ENCODE measurements around the gene LCORL. TPM values are rescaled to one million over a fixed set of nuclear protein-coding genes. Genes with fewer than 3 reads are reported as not detected.

The LCORL gene
- total and polyA plus RNA-seq, 2 of the 4 experiments (the other 2 are of a cell fraction), result 2.1 to 5.0 TPM

- Histone ChIP-seq H3K4me2 (ENCODE audit: low read depth, low read length) (no peak overlapping the region), H2BK20ac (ENCODE audit: low read depth, low read length) (no peak overlapping the region), H3K27me3 (ENCODE audit: control insufficient read depth, insufficient read depth, low read length) (no peaks in the 10 kb centered on the region), H3K56ac (ENCODE audit: extremely low read depth, insufficient read depth, low read length) (peak overlapping the region; percentile 21; the same call in 1 of the 2 replicates), H3K9ac (ENCODE audit: low read depth, low read length) (no peak overlapping the region), H3K79me1 (ENCODE audit: low read depth in 1 of 2, low read length in 2 of 2) (peaks cover 9 to 10% of the 10 kb centered on the region in 2 experiments), H4K91ac (ENCODE audit: insufficient read depth, low read depth, low read length) (no peak overlapping the region), H3K4me3 (ENCODE audit: insufficient read depth, low read depth, low read length) (no peak overlapping the region), H2AFZ (replicated peaks; ENCODE audit: low read length, poor library complexity) (no peak overlapping the region), H2BK5ac (ENCODE audit: low read depth, low read length, poor library complexity, severe bottlenecking) (no peak overlapping the region), H3K23ac (ENCODE audit: low read depth, low read length) (no peak overlapping the region), H4K5ac (ENCODE audit: low read depth, low read length) (no peak overlapping the region), H4K8ac (ENCODE audit: low read depth in 2 of 2, low read length in 2 of 2) (no peak overlapping the region), H3K4ac (ENCODE audit: low read depth, low read length) (no peak overlapping the region), H3K36me3 (ENCODE audit: control insufficient read depth, insufficient read depth, low read length) (no peaks in the 10 kb centered on the region), H3K27ac (ENCODE audit: insufficient read depth, low read length) (no peak overlapping the region), H2AK5ac (ENCODE audit: low read depth, low read length) (no peak overlapping the region), H2AK9ac (replicated peaks; ENCODE audit: low read depth, low read length, poor library complexity) (no peak overlapping the region), H2BK15ac (ENCODE audit: low read depth, low read length) (no peak overlapping the region), H3K9me3 (ENCODE audit: control insufficient read depth, insufficient read depth, low read length) (no peaks in the 10 kb centered on the region), H3K9me1 (ENCODE audit: insufficient read depth, low read length) (no peaks in the 10 kb centered on the region), H2BK120ac (ENCODE audit: low read depth, low read length) (no peak overlapping the region), H4K20me1 (ENCODE audit: insufficient read depth, low read length) (no peaks in the 10 kb centered on the region), H3K14ac (replicated peaks; ENCODE audit: low read depth, low read length) (no peak overlapping the region), H3K4me1 (ENCODE audit: control insufficient read depth, insufficient read depth, low read length) (no peaks in the 10 kb centered on the region), H3K18ac (ENCODE audit: low read depth, low read length) (no peak overlapping the region)
- in situ Hi-C loops (cut with MboI; ENCODE audit: low sequenced_read_pairs), result no loop called here
- dilution Hi-C loops (cut with HindIII; ENCODE audit: low sequenced_read_pairs, unreplicated experiment), result no loop called here
- POLR2A ChIA-PET (ENCODE audit: unreplicated experiment), result no interaction called here
- intact Hi-C loops (cut with micrococcal nuclease), result no loop called here
- DNase-seq, result no peak
- no peak for TF ChIP-seq ELK1 (IDR thresholded peaks at IDR 0.05; ENCODE audit: borderline replicate concordance, low read depth, low read length)
- TF ChIP-seq POLR2A (IDR thresholded peaks at IDR 0.05; ENCODE audit: low read depth, low read length), result no peak
- no peak for TF ChIP-seq MAFK (IDR thresholded peaks at IDR 0.05; ENCODE audit: low read depth, low read length)
- TF ChIP-seq MAZ (IDR thresholded peaks at IDR 0.05; ENCODE audit: borderline replicate concordance, low read depth, low read length), result no peak
- TF ChIP-seq MXI1 (IDR thresholded peaks at IDR 0.05; ENCODE audit: borderline replicate concordance, low read depth, low read length), result no peak
- TF ChIP-seq RCOR1 (IDR thresholded peaks at IDR 0.05; ENCODE audit: insufficient replicate concordance, low read length), result no peak
- TF ChIP-seq USF2 (IDR thresholded peaks at IDR 0.05; ENCODE audit: low read depth, low read length), result no peak
- no peak for TF ChIP-seq NFE2L2 (IDR thresholded peaks at IDR 0.05; ENCODE audit: low read depth, low read length)
- no peak for TF ChIP-seq BHLHE40 (IDR thresholded peaks at IDR 0.05; ENCODE audit: low read depth, low read length)
- no peak for TF ChIP-seq CHD1 (IDR thresholded peaks at IDR 0.05; ENCODE audit: low read depth, low read length)
- no peak for TF ChIP-seq FOS (IDR thresholded peaks at IDR 0.05; ENCODE audit: low read depth, low read length)
- no peak for TF ChIP-seq CTCF (conservative IDR thresholded peaks at IDR 0.05; ENCODE audit: low read depth, low read length)
- TF ChIP-seq SMC3 (IDR thresholded peaks at IDR 0.05; ENCODE audit: low read depth, low read length), result no peak
- no peak for TF ChIP-seq RFX5 (IDR thresholded peaks at IDR 0.05; ENCODE audit: low read depth, low read length)
- TF ChIP-seq CEBPB (IDR thresholded peaks at IDR 0.05; ENCODE audit: low read depth, low read length), result no peak
- no peak for TF ChIP-seq RAD21 (IDR thresholded peaks at IDR 0.05; ENCODE audit: low read length)
- no TSS peak for BruUV-seq (replicated peaks)
- CTCF ChIA-PET, result no interaction called here
- no peak for ATAC-seq (ENCODE audit: low read depth)
Measured at GRCh38 chr4:17968721-17969120, 52.8 kb downstream of the LCORL start.
